GM21717 (cell line): ENCODE measurements around the gene WASHC2A.
"Not testable (repeated sequence)": the region's sequence is repeated elsewhere in the genome, so short reads cannot be mapped to it uniquely, and the experiment has no call there.

ENCODE experiments used
- ATAC-seq: cut with Tn5 transposase; IDR thresholded peaks from one replicate; pipeline ENCODE4 v1.9.1; 2021; ENCODE audit warnings: mild to moderate bottlenecking, moderate library complexity; ENCODE audit not compliant: unreplicated experiment

The WASHC2A gene

DNA sequence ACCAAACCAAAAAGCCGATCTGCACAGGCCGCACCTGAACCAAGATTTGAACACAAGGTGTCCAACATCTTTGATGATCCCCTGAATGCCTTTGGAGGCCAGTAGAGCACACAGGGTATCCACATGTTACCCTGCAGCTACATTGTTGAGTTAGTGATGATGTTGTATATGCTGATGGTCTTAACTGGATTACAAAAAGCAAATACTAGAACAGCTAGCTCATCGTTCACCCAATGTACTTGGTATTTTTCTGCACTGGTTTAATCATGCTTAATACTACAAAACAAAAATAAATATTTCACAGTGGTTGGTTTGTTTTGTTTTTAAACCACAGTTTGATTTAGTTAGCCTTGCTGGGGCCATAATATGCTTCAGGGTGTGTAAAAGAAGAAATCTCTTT lies 65.1 kb downstream of the WASHC2A start:
- not testable (repeated sequence) for ATAC-seq

DNA sequence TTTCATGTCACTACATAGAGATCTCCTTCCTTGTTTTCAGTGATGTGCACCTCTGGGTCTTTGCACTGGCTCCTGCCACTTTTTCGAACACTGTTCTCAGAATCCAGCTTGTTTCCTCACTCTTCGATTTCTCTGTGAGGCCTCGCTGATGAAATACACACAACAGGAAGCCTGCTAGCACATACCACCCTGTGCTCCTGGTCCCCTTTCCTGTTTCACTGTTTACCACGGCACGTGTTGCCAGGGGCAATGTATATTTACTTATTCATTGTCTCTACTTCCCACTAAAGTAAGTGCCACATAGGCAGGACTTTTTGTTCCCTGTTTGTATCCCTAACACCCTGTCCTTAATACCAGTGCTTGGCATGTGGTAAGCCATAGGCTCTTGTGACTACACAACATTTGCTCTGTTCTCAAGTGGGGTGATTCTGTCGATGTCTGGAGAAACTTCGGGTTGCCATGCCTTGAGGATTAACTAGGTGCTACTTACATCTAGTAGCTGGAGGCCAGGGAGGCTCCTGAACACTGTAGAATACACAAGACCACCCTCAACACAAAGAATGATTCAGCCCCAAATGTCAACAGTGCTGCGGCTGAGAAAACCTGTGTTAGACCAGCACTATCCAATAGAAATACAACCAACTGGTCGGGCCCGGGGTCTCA lies 75.9 kb downstream of the WASHC2A start:
- ATAC-seq = not testable (repeated sequence)

DNA sequence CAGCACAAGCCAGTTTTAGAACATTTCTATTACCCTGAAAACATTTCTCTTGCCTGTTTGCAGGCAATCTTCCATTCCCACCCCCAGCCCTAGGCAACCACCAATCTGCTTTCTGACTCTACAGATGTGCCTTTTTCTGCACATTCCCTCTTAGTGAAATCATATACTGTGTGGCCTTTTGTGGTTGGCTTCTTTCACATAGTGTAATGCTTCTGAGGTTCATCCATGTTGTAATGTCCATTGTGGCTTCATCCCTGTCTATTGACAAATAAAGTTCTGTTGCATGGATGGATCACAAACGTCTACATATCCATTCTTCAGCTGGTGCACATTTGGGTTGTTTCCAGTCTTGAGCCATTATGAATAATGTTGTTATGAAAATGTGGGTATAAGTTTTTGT lies 77.8 kb downstream of the WASHC2A start:
- ATAC-seq = not testable (repeated sequence)

DNA sequence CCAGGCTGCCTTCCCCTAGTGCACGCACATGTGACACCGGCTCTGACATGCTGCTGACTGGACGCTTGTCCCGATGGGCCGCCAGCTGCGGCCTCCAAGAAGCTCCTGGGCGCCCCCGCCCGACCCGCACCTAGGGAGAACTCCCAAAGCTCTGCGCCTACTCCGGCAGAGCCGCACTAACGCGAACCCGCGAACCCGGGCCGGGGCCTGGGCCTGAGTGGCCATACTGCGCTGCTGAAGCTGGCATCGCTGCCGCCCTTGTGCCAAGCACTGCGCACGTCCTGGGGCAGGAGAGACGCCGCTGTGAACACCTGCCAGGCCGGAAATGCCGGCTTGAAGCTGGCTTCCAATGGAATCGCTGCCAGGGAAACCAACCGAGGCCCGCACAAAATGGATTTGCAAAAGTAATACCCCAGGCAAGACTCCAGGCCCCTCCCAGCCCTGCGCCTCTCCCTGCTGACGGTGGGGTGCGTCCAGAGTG lies 85.1 kb downstream of the WASHC2A start:
- ATAC-seq = no peak

DNA sequence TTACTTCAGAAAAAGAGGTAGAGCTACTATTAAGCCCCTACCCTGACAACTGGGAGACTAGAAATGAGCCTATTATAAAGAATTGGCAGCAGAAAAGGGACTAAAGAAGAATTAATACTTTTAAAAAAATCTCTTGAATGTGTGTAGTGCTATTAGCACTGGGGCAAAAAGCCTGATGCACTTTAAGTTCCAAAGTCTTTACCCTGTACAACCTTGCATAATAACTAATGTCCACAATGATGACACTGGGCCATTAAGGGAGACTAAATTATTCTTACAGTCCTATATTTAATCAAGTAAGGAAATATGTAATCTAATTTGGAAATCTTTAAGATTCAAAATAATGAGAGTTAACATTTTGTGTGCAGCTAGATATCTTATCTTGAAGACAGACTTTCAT lies 90.1 kb downstream of the WASHC2A start:
- not testable (repeated sequence) for ATAC-seq

DNA sequence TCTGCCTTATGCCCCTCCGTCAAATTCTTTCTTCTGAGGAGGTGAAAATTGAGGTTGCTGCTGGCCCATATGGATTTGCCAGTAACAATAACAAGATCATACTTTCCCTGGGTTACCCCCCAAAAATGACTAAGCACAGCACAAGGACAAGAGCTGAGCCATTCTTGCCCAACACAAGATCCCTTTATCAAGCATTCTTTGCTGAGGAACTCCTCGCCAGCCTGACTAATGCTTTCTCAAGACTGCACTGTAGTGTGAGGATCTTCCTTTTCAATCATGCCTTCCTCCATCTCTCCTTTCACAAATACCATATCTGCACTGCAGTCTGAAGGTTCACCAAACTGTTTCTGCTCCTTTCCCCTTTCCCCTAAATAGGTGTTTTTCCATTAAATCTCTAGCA lies 92.1 kb downstream of the WASHC2A start:
- ATAC-seq = not testable (repeated sequence)

DNA sequence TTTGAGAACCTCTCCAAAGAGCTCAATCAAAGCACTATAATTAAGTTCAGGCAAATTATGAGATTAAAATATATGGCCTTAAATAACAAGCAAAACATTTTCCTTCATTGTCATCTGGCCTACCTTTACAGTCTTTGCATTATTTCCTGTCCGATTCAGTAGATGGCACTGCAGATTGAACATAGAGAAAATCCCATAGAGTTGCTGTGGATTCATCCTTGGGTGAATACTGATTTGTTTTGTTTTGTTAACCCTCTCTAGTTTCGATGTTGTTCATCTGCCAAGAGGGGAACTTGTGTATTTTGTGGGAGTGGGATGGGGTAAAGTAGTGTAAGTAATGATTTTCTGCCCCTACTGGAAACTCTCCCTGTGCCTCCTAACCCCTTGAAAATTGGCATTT lies 97.3 kb downstream of the WASHC2A start:
- not testable (repeated sequence) for ATAC-seq

DNA sequence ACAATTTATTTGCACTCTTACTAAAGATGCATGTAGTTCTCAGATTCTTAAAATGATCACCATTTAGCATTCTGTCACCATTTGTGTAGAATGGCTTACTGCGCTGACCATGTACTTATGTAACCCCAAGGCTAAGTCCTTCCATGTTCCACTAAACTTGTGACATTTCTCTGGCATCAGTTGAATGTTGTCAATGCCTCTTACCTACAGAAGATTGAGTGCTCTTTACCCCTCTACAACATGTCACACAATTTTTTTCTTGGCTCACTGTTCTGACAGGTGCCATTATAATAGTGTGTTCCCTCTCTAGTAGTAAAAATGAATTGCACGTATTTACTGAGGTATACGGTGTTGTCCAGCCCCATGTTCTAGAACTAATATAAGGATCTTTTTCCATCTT lies 100.1 kb downstream of the WASHC2A start:
- not testable (repeated sequence) for ATAC-seq

DNA sequence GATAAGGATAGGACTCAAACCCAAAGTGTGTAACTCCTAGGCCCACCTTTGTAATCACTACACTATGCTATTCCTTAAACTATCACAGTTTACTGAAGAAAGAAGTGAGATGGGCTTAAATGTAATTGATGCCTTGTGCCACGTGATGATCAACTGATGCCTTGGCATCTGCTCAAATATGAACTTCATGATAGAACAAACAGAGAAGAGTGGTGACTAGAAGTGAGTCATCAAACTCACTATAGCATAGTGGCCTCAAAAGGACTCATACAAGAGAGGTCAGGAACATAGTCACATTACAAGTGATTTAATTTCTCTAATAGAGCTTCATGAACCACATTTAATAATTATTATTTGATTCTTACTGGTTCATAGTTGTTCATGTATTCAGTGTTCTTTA lies 101.8 kb downstream of the WASHC2A start:
- not testable (repeated sequence) for ATAC-seq

DNA sequence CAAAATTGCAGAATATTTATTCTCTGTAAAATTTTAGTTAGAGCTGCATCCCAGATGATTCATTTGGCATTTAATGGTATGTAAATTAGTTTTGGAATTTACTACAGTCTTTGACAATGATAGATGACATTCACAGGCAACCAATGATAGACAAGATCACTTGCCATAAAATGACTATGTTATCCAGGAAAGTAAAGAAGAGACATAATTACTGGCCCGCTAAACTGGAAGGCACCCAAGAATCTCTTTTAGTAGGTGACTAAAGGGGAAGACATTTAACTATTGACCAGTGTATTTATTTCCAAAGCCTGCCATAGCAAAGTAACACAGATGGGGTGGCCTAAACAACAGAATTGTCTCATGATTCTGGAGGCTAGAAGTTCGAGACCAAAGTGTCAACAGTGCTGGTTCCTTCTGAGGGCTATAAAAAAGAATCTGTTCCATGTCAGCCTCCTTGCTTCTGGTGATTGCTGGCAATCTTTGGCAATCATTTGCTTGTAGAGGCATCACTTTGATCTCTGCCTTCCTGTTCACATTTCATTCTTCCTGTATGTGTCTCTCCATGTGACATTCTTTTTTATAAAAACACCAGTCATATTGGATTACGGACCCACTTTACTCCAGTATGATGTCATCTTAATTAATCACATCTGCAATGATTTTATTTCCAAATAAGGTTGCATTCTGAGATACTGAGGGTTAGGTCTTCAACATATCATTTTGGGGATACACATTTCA lies 107.2 kb downstream of the WASHC2A start:
- ATAC-seq = not testable (repeated sequence)
